HG03558 (cell line): ENCODE results near the gene PODN.

Experiments used
- ATAC-seq: cut with Tn5 transposase; IDR thresholded peaks from one replicate; pipeline ENCODE4 v1.9.1; 2021; ENCODE audit warnings: moderate number of reproducible peaks; ENCODE audit not compliant: unreplicated experiment; ENCODE audit errors: extremely low read depth

Gene PODN

GRCh38 chr1:53073868-53074311 is 11.9 kb downstream of the PODN start:
- no peak for ATAC-seq

GRCh38 chr1:53074313-53075154 is 12.5 kb downstream of the PODN start:
- no peak for ATAC-seq

GRCh38 chr1:53075206-53075605 is 13.2 kb downstream of the PODN start:
- no peak for ATAC-seq

- ATAC-seq, result no peak
These were observed 13.7 kb downstream of the PODN start for GRCh38 chr1:53075761-53076163.

- ATAC-seq, result no peak
These were observed 14.2 kb downstream of the PODN start for GRCh38 chr1:53076165-53076564.

- ATAC-seq, result no peak
These were observed 14.9 kb downstream of the PODN start for GRCh38 chr1:53076721-53077598.

GRCh38 chr1:53077599-53077965 is 15.6 kb downstream of the PODN start:
- no peak for ATAC-seq

- no peak for ATAC-seq
These were observed 16.5 kb downstream of the PODN start for GRCh38 chr1:53078333-53079101.

GRCh38 chr1:53079251-53079650 is 17.2 kb downstream of the PODN start:
- no peak for ATAC-seq

- no peak for ATAC-seq
These were observed 18.0 kb downstream of the PODN start for GRCh38 chr1:53080041-53080440.

GRCh38 chr1:53080769-53081168 is 18.8 kb downstream of the PODN start:
- ATAC-seq, result no peak

- no peak for ATAC-seq
These were observed 19.5 kb downstream of the PODN start for GRCh38 chr1:53081384-53082066.

- ATAC-seq, result no peak
These were observed 20.9 kb downstream of the PODN start for GRCh38 chr1:53082826-53083455.

- ATAC-seq, result no peak
These were observed 21.9 kb downstream of the PODN start for GRCh38 chr1:53083636-53084588.

- no peak for ATAC-seq
These were observed 22.6 kb downstream of the PODN start for GRCh38 chr1:53084589-53084971.

GRCh38 chr1:53085405-53085804 is 23.4 kb downstream of the PODN start:
- ATAC-seq, result no peak

GRCh38 chr1:53086491-53087070 is 24.6 kb downstream of the PODN start:
- ATAC-seq, result no peak
